AG09309 (cell line): ENCODE measurements around the gene IL36G.

Experiments
- DNase-seq: peaks from one replicate; pipeline ENCODE4 v3.0.0-alpha.2; 2010; ENCODE audit warnings: low read depth
- H3K4me3 ChIP-seq: 2 replicates; pipeline ENCODE4 v1.5.1; 2011; ENCODE audit warnings: mild to moderate bottlenecking, low read depth, low read length, moderate library complexity; ENCODE audit not compliant: control insufficient read depth
- CTCF ChIP-seq: IDR thresholded peaks from 2 replicates; pipeline ENCODE4 v1.5.1; 2011; ENCODE audit warnings: mild to moderate bottlenecking, low read depth, low read length, inconsistent platforms; ENCODE audit not compliant: insufficient read depth, control insufficient read depth; ENCODE audit errors: missing control alignments

The IL36G gene

GRCh38 chr2:113027691-113028090 lies 49.9 kb downstream of the IL36G start:
- DNase-seq = no peak
- TF ChIP-seq CTCF = no peak

GRCh38 chr2:113028112-113028511 lies 50.3 kb downstream of the IL36G start:
- DNase-seq = no peak
- H3K4me3 ChIP-seq = no peak overlapping the region
- no peak for TF ChIP-seq CTCF

More at GRCh38 chr2:113027691-113028090, 49.9 kb downstream of the IL36G start:
- H3K4me3 ChIP-seq = no peak overlapping the region

DNA sequence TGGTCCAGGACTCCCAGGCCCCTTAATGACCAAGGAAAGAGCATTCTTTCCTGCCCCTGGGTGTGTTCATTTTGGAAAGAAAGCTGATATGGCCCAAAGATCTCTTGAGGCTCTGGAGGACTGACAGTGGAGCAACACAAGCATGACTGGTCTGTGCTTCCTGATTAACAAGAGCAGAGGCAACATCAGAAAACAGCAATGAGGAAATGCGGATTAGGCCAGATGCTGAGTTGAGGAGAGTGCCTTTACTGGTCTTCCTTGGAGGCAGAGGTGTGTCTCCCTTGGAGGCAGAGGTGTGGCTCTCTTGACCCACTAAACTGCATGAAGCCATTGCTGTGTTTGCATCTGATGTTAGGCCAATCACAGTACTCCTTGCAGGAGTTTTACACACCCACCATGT lies 54.9 kb downstream of the IL36G start:
- DNase-seq = no peak
- TF ChIP-seq CTCF = no peak
- H3K4me3 ChIP-seq = no peak overlapping the region

DNA sequence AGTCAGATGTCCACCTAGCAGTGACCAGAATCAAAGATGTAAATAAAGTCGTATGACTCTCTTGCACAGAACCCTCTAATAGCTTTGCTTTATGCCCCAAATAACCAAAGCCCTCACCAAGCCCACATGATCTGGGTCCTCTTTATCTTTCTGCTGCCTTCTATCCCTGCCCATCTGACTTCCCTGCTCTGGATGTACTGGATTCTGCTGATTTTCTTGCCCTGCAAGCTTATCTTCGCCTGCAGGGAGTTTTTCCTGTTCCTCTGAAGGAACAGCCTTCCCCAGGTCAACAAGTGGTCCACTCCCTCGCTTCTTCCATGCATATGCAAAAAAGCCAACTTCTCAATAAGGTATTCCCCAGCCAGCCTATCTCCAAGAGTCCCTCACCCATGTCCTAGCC lies 56.2 kb downstream of the IL36G start:
- no peak for DNase-seq
- TF ChIP-seq CTCF = no peak
- H3K4me3 ChIP-seq = no peak overlapping the region
